Ramos (cell line): Measurements from ENCODE around the gene NUP205.
"Not testable (repeated sequence)": the region's sequence is repeated elsewhere in the genome, so short reads cannot be mapped to it uniquely, and the experiment has no call there.

Source experiments
- in situ Hi-C: fragments of 300-500 bp; cut with MboI; formaldehyde crosslinking; loops from one replicate; pipeline ENCODE4 v1.14.3; 2022; ENCODE audit warnings: low sequenced_read_pairs; ENCODE audit not compliant: unreplicated experiment

Gene NUP205

GRCh38 chr7:135692606-135693005 is 134.9 kb downstream of the NUP205 start:
- in situ Hi-C loops = not testable (repeated sequence)

GRCh38 chr7:135693558-135693957 is 135.8 kb downstream of the NUP205 start:
- in situ Hi-C loops = no loop called here

GRCh38 chr7:135697276-135698049 is 139.7 kb downstream of the NUP205 start:
- in situ Hi-C loops = no loop called here
